HG02588 (cell line): Measurements from ENCODE around the gene FGF12.

Experiments used
- ATAC-seq: cut with Tn5 transposase; IDR thresholded peaks from one replicate; pipeline ENCODE4 v1.9.1; 2021; ENCODE audit warnings: mild to moderate bottlenecking, moderate library complexity; ENCODE audit not compliant: unreplicated experiment

FGF12 gene

GRCh38 chr3:192133271-192133670 lies 594.1 kb downstream of the FGF12 start:
- ATAC-seq = no peak

- ATAC-seq = peak; percentile 56
Observed at GRCh38 chr3:192130534-192131132, 596.7 kb downstream of the FGF12 start.

GRCh38 chr3:192129586-192129985 lies 597.8 kb downstream of the FGF12 start:
- ATAC-seq = no peak

GRCh38 chr3:192128922-192129321 lies 598.4 kb downstream of the FGF12 start:
- peak; percentile 78 for ATAC-seq

- no peak for ATAC-seq
Observed at GRCh38 chr3:192128060-192128459, 599.3 kb downstream of the FGF12 start.

GRCh38 chr3:192122832-192123594 lies 604.3 kb downstream of the FGF12 start:
- ATAC-seq = peak; percentile 83

- ATAC-seq = no peak
Observed at GRCh38 chr3:192121923-192122322, 605.4 kb downstream of the FGF12 start.

- no peak for ATAC-seq
Observed at GRCh38 chr3:192108820-192109219, 618.5 kb downstream of the FGF12 start.

- no peak for ATAC-seq
Observed at GRCh38 chr3:192106543-192106942, 620.8 kb downstream of the FGF12 start.

GRCh38 chr3:192092388-192093005 lies 634.8 kb downstream of the FGF12 start:
- peak; percentile 75 for ATAC-seq

GRCh38 chr3:192091831-192092230 lies 635.5 kb downstream of the FGF12 start:
- ATAC-seq = no peak

- peak; percentile 78 for ATAC-seq
Observed at GRCh38 chr3:192090586-192090985, 636.8 kb downstream of the FGF12 start.
